Stimulated activated CD4-positive, alpha-beta T cell treated with anti-CD3 and anti-CD28 coated beads, Interleukin-1b, Interleukin-23, amount 100 ng/mL, for 1 hour (primary cell): ENCODE data around the gene JAKMIP1.

Source experiments
- DNase-seq, 2 donors: peaks; one replicate each; pipeline ENCODE4 v3.0.0-alpha.2; 2020; ENCODE audit warnings: low read depth in 2 of 2

JAKMIP1 gene

DNA sequence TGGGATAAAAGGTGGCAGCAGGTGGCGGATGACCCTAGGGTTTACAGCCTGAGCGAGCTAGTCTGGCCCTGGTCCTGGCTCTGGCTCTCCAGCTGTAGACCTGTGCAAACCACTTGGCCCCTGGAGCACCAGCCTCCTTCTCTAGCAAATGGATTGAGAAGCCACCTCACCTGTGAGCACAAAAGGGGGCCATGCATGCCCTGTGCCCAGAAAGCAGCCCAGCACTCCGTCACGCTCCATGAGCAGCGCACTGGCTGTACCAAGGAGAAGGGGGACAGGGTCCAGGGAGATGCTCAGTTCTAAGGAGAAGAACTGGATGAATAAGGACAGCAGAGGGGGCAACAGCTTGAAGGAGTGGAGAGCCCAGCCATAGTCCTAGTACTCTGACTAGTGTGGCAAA lies 135.2 kb downstream of the JAKMIP1 start:
- no peak for DNase-seq

DNA sequence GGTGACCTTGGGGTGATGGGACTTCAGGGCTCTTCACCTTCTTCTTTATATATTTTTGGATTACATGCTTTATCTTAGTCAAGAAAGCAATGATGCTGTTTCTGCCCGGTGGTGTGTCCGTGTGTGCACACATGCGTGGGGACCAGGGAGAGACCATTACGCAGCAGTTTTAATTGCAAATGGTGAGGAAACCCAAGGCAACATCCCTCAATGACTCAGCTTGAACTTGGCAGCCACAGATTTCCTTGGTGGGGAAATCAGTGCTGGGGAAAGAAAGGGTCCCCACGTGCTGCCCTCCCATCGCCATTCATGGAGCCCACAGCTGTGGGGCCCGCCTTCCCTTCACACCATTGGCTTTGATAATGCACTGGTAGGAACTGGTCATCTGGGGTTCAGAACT lies 136.0 kb downstream of the JAKMIP1 start:
- DNase-seq, result no peak

DNA sequence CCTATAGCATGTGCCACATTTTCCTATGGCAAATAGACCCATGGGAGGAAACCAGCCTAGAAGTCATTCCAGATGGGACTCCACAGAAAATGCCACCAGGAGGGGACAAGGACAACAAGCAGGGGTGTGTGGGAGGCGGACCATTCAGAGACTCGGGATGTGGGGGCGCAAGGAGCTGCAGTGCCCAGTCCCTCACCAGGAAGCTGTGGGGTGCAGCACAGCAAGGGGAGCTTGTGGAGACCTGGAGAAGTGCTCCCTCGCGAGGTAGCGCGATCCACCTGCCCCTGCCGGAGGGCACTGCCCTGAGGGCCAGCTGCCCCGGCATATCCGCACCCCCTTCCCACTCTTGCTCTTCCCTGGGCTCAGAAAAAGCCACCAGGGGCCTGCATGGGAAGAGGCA lies 136.7 kb downstream of the JAKMIP1 start:
- DNase-seq, result no peak

DNA sequence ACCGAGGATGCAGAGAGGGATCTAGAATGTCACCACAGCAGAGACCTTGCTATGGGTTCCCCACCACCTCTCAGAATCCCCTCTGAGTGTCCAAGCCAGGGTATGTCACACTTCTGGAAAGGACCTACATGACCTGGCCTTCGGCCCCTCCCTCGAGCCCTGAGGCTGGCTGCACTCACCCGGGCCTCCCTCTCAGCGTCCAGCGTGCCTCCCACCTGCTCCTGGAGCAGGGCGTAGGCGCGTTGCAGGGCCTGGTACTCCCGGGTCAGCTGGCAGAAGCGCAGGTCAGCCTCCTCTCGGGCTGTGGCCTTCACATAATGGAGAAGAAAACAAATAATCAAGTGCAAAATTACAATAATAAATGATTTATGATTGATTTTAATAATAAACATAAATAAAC lies 138.2 kb downstream of the JAKMIP1 start:
- DNase-seq, result no peak

DNA sequence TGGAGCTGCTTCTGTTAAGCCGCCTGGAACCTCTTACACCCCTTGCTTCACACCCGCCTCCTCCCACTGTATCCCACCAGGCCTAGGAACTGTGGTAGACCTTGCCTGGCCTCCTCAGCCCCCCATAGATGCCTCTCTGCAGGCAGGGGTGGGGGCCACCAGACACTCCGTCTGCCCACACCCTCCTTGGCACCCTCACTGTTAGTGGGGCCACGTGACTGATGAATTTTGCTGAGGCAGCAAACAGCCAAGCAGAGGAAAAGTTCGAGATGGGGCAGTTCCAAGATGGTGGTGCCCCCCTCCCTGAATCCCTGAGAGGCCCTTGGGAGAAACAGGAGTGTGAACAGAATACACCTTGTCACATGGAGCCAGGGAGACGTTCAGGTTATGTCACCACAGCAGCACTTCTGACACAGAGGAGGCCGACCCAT lies 141.0 kb downstream of the JAKMIP1 start:
- DNase-seq, result no peak

DNA sequence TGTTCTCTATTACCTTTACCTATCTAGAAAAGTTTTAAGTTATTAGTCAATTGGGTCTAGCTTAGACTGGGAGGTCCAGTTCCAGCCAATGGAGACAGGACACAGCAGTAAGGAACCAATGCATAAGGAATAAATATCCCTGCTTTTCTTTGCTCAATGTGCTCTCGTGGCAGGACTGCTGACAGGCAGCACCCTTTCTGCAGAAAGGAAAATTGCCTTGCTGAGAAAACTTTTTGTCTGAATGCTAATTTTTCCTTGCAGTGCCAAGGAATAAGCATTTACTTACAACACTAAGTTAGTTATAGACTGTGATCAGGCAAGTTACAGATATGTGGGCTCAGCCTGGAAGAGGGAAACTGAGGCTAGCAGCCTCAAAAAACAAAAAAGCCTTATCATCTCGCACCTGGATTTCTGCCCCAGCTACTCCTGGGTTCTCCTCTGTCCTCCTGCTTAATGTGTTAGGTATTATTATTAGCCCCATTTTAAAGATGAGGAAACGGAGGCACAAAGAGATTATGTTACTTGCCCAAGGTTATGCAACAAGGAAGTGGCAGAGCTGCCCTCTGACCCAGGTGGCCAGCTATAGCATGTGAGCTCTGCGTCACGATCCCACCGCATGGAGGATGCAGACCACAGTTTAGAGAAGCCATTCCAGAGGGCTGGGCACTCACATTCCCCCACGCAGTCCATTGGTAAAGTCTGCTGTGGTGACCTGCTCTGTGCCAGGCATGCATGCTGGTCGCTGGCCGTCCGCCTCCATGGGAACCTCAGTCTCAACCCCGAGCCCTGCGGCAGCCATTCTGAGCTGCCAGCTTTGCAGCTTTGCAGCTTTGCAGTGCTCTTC lies 141.6 kb downstream of the JAKMIP1 start:
- DNase-seq, result no peak

DNA sequence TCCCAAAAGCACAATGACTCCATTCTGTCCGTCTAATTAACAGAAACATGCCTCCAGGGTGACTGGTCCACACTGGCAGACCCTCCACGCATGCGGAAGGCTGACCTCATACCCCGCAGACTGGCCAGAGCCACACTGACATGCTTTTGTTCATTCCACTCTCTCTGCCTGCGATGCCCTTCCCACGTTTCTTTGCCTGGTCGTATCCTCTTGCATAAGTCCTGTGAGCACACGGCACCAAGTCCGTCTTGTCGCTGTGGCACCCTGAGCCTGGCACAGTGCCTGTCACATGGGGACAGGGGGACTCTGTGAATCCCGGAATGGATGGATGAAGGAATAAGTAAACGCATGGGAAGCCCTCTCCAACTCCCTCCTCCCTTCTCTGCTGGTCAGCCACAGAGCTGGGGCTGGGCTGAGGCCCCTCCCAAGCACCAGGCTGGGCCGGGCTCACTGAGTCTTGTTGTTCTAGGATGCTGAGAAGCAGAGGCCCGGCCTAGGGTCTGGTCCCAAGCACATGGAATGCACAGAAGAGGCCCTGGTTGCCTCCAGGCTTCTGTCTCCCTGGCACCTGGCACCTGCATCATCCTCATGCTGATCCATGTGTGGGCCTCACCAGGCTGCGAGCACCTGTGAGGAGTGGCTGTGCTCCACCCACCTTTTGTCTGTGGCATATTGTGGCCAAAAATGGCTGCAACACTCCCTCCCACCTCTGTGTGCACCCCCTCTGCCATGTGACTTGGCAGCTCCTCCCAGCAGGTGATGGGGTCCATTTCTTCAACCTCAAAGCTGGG lies 143.2 kb downstream of the JAKMIP1 start:
- no peak for DNase-seq

DNA sequence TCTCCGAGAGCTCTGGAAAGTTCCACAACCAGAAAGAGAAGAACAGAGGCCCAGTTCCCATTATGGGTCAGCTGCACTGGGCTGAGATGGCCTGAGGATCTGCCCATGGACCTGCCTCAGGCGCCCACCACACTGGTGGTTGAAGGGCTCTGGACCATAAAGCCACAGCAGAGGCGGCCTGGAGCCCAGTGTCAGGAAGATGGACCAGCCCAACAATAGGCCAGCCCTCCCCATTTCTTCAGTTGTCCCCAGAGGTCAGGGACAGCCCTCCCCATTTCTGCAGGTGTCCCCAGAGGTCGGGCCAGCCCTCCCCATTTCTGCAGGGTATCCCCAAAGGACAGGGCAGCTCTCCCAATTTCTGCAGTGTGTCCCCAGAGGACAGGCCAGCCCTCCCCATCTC lies 144.9 kb downstream of the JAKMIP1 start:
- no peak for DNase-seq

DNA sequence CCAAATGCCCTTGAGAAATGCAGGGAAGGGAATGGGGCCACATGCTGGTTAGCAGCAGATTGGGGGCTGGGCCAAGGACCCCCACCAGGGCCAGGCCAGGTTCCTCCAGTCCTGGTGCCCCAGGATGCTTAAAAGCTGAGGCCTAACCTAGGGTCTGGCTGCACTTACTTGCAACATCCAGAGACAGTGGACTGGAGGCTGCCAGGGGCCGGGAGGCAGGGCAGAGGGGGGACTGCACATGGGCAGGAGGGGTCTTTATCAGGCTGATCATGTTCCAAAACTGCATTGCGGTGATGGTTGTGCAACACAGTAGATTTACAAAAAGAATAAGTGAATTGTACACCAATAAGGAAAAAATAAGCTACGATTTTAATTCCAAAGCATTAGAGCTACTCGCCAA lies 145.3 kb downstream of the JAKMIP1 start:
- DNase-seq, result no peak

DNA sequence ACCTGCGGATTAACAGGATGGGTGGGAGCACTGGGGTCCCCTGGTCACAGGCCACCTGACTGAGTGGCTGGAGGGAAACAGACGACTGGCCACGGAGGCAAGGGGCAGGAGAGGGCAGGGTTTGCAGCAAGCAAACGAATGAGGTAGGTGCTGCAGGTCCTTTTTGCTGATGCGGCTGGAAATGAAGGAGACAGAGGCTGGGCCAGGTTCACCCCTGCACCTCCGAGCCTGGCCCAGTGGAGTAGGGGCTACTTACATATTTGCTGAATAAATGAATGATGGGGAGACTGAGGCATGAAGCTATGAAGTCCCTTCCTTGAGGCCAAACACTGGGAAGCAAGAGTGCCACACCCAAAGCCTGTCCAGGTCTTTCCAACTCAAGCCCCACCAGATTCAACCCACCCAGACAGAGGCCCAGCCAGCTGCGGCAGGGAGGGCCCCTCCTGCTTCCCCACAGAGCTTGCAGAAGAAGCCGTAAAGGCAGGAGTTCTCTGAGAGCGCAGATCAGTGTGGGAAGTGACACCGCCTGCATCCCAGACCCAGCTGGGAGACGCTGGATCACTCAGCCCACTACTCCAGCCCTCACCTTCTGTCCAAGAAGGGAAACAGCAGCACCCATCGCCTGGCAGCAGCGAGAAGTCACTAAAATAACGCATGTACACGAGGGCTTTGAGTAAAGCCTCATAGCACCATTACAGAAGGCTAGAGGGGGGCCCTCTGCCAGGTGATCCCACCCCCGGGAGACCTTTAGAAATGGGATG lies 146.0 kb downstream of the JAKMIP1 start:
- no peak for DNase-seq

DNA sequence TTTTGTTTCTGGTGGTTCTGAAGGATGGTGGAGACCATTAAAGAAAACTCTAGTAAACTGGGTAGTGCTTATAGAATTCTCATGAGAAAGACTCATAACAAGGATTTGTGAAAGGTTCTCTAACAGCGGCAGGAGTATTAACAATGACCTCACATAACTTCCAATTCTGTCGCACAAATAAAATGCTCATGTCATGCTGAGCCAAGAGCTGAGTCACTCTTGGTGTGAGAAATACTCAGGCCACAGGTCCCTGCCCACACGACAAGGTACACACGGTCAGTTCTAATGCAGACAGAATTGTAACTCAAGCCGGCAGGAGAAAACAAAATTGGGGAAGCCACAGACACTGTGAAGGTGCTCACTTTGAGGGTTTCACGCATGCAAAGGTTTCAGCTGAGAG lies 147.7 kb downstream of the JAKMIP1 start:
- DNase-seq, result no peak

DNA sequence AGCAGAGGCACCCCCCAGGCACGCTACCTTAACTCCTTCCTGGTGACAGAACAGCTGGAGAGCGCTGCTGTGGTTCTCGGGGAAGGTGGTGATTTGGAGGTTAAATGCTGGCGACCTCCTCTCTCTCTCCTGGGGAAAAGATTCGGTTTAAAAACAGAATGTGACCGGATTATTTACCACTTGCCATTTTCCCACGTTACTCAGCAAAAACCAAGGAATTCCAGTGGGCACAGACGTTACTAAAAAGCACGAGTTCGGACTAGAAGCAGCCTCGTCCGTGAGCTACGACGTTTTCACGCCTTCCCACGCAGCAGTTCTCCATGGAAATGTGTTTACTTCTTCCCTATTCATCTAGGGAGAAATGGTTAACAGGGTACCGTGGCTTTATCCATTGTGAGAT lies 149.8 kb downstream of the JAKMIP1 start:
- no peak for DNase-seq

DNA sequence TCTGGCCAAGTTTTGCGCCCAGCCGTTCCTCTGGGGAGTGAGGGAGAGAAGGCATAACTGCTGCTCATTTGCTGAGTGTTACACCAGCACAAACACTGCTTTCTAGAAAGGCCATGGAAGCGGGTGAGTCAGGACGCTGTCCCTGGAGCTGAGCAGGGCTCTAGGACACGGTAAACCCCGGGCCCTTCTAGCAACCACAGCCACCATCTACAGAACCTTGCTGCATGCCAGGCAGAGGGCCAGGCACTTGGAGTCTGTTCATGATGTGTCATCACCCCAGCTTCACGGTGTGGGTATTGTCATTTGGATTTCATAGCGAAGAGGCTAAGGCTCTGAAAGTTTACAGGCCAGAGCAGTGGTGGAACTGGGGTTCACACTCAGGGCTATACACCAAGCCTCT lies 150.4 kb downstream of the JAKMIP1 start:
- DNase-seq, result no peak

DNA sequence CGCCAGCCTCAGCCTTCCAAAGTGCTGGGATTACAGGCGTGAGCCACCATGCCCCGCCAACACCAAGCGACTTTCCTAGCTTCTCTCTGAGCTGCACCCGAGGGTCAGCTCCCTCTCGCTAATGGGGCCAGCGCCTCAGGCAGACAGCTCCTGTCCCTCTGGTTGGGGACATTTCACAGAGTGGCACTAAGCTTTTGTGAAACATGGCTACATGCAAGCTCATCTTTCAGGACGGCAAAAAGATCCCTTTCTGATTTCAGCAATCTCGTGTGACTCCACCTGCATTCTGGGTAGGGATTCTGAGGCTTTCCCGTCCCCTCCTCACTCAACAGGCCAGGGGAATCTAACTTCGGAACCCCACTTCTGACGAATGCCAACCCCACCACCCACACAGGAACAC lies 151.1 kb downstream of the JAKMIP1 start:
- no peak for DNase-seq

DNA sequence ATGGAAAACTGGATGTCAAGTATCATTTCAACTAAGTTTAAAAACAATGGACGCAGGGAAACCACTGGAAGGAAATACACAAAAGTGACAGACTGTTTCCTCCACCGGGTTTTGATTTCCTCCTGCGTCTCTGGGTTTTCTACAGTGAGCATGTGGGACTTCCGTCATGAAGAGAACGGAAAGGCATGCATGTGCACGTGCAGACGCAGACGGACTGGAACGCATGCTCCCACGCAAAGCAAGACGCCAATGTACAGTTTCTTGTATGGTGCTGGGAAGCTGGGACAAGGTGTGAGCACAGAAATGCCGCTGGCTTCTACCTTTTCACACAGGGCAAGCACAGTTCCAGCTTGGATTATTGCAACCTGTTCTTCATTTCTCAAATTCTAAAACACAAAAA lies 151.8 kb downstream of the JAKMIP1 start:
- no peak for DNase-seq

DNA sequence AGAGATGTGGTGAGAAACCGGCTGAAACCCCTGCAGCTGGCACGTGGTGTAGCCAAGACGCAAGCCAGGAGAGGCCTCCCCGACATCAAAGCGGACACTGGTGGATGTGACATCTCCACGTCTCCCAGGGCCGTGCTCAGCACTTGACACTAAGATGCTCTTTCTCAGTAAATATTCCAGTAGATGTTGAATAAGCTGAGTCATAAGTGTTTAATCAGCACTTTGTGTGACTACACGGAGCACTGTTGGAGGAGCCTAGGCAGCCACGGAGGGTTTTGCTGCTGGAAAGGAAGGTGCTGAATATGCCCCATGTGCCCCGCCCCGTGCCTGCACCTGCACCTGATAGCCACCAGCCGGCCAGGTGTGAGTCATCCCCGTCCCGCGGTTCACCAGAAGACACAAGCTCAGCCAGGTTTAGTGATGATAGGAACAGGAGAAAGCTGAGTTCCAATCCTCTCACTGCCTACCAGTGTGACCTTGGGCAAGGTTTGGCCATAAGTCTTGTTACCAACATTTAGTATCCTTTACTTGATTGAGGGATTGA lies 153.1 kb downstream of the JAKMIP1 start:
- DNase-seq, result no peak

DNA sequence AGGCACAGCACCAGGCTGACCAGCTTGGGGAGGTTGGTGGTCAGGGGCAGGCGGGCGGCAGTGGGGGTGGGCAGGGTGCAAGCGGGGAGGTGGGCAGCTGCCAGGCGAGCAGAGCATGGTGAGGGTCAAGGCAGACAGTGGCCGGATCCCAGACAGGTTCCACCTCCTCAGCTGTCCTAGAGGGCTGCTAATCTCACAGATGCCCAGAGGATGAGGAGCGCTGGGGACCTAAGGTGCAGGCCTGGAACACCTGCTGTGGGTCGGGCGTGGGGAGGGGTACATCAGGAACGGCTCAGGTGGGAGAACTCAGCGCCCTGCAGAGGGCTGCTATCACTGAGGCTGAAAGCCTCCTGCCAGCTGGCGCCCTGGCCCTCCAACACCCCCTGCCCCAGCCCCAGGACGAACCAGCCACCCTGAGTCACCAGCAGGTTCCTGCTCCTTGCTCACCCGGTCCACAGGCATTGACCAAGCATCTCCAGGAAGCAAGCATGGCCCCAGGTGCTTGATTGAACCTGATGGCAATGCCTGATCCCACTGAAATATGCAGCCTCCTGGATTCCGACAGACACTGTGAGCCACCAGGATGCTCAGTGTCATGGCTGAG lies 153.7 kb downstream of the JAKMIP1 start:
- DNase-seq, result no peak

DNA sequence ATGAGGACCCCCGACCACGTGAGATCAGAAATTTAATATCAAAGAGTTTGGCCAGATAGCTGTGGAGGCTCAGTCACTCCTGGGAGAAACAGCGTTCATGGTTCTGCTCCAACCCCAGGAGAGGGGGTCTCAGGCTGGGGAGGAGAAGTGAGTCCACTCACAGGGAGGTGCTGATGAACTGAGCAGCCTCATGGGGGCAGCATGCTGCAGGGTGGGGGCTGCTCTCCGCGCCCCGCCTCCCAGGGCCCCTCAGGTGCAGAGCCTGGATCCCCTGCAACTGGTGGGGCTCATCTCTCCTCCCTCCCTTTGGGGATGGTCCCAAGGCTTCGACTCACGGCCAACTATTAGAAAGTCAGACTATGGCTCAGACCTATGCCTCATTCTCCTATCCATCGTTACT lies 155.5 kb downstream of the JAKMIP1 start:
- DNase-seq, result no peak

DNA sequence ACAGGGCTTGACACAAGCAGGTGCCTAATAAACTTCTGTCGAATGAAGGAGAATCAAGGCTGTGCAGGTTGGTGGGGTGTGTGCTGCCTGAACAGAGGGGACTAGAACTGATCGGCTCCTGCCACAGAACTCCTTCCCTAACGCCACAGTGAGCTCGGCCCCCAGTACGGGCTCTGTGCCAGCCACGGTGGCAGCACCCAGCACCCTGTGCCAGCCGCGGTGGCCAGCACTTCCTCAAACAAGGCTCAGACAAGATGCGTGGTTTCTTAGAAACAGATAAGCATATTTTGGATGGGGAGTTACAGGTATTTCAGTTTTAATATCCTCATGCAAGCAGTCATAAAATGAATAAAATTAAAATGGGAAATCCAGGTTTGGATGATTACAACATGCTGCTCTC lies 156.1 kb downstream of the JAKMIP1 start:
- DNase-seq, result no peak

DNA sequence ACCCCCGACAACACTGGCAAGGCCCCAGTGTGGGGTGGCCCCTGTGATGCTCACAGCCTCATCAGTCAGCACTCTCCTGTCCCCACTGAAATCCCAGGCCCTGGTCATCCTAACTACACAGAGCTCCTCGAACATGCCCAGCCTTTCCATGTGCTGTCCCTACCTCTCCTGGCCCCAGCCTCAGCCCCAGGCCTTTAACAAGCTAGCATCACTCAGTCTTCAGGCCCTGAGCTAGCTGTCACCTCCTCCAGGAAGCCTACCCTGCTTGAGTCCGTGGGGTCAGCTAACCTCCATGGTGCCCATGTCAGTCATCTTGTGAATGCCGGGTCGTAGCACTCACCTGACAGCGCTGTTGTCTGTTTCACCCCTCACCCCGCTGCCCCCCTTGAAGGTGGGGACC lies 156.5 kb downstream of the JAKMIP1 start:
- DNase-seq, result no peak

DNA sequence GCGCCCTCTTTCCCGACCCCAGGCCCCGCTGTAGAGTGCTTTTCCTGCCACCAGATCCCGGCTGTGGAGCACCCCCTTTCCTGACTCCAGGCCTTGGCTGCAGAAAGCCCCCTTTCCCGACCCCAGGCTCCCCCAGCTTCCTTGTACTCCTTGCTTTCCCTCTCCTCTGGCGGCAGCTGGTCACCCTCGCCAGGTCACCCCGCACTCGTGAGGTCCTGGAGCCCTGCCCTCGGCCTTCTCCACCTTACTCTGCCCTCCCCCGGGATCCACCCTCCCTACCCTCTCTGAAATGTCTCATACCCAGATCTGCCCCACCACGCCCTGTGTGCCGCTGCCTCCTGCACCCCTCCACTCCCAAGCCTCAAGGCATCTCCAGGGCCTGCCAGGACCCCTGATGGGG lies 157.2 kb downstream of the JAKMIP1 start:
- DNase-seq, result no peak
